CD4-positive, alpha-beta T cell treated with Interferon alpha-2 for 1 hour (primary cell): ENCODE data around the gene SHC1.

Experiments
- DNase-seq, 2 donors: peaks; one replicate each; pipeline ENCODE4 v3.0.0-alpha.2; 2020 to 2022

Gene SHC1

DNA sequence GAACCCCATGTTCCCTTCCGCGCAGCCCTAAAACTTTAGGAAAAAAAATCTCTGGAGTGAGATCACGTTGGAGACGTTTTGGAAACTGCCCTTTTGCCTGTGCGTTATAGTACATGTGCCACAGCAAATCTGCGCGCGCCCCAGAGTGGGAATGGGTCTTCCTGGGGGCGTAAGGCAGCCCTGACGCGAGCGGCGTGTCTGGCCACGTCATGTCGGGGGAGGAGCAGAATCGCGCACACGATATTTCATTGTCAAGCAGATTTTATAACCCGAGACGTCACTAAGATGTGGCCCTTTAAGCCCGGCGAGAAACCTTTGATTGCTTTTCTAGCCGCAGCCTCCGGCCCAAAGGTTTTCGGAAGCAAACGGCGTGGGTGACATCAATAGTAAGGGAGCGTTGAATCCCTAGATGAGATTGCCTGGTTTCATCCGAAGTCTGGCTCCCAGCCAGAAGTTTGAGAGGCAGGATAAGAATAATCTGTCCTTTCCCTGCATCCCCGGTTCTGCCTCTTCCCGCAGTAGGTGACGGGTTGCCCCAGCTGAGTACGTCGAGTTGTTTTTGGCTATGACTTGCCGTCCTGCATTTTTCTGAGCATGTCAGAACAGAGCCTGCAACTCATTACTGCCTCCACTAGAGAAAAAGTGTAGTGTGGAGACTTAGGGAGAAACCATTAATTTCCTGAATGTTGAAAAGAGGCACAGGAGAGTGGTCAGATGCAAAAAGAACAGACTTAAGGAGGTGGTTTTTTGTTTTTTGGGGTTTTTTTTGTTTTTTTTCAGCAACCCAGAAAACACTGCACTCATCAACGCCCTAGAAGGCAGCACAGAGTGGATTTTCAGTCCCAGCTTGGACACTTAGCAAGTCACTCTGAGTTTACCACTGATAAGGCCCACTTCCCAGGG lies 33.2 kb downstream of the SHC1 start:
- DNase-seq, result peak; percentile 93 to 94

DNA sequence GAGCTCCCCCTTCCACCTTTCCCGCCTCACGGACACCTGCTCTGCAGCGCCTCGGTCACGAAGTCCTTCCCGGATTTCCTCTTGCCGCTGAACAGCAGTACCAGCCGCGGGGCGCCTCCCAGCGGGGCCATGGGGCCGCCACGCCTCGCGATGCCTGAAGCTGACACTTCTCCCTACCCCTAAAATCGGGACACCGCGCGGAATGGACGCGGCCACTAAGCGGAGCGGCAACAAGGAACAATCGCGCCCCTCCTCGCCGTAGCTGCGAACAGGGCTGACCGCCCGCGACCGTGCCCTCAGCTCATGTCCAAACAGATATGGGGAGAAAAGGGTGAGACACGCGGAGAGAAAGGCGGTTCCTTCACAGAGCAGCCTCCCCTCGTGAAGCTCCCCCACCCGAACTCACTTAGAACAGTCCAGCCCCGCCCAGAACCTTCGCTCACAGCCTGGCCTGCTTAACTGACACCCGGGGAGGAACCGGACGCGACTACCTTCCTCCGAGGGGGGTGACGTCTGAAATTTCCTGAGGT lies 33.9 kb downstream of the SHC1 start, which contains the start of gene PMVK:
TSS of gene PMVK (minus strand) at position 165 of the 530 bp plus-strand sequence. CDS start at position 131, 34 bp downstream.
- DNase-seq, result peak; percentile 94 to 97

DNA sequence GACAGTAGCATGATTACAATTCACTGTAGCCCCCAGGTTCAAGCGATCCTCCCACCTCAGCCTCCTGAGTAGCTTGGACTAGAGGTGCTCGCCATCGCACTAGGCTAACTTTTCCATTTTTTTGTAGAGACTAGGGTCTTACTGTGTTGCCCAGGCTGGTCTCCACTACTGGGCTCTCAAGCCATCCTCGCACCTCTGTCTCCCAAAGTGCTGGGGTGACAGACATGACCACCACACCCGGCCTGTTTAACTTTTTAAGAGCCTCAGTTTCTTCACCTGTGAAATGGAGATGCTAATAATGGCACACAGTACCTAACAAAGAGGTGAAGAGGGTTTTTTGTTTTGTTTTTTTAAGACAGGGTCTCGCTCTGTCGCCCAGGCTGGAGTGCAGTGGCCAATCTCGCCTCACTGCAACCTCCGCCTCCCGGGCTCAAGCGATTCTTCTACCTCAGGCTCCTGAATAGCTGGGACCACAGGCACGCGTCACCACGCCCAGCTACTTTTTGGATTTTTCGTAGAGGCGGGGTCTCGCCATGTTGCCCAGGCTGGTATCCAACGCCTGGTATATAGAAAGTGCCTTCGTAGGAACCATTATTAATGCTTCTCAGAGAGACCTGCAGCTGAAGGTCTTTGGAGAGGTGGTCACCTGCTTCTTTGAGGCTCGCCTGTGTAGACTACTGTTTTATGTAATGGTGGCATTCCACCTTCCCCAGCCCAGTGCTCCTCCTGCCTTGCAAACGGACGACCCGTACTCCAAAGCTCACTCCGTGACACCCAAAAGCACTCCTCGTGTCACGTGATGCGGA lies 34.6 kb downstream of the SHC1 start:
- no peak for DNase-seq

DNA sequence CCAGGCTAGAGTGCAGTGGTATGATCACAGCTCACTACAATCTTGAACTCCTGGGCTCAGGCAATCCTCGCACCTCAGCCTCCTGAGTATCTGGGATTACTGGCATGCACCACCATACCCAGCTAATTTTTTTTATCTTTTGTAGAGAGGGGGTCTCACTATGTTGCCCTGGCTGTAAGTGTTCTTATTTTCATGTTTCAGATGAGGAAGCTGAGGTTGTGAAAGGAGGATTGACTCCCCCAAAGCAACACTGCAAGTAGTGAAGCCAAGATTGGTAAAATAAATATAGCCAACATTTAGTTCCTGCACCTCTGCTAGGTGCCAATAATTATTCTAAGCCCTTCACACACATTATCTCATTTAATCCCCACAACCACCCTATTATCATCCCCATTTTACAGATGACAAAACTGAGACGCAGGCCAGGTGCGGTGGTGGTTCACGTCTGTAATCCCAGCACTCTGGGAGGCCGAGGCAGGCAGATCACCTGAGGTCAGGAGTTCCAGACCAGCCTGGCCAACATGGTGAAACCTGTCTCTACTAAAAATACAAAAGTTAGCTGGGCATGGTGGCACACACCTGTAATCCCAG lies 36.1 kb downstream of the SHC1 start:
- DNase-seq, result no peak

DNA sequence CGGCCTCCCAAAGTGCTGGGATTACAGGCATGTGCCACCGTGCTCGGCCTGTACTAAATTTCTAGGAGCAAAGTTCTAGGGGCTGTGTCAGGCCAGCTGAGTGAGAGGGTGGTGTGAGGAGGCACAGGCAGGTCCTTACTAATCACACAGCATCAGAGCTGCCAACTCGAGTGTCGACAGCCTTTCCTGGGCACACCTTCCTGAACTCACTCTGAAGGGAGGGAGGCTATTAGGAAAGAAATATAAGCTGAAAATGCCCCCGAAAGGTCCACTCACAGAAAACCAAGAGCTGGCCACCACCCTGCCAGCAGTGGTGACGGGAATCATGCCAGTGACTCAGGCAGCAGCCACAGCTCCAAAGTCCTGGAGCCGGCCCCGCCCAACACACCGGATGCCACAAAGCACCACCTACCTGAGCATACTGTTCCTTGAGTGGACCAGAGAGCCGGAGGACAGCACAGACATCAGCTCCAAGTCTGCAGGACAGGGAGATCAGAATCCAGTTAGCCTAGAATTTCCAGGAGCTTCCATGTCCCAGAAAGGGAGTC lies 38.5 kb downstream of the SHC1 start:
- DNase-seq, result no peak

DNA sequence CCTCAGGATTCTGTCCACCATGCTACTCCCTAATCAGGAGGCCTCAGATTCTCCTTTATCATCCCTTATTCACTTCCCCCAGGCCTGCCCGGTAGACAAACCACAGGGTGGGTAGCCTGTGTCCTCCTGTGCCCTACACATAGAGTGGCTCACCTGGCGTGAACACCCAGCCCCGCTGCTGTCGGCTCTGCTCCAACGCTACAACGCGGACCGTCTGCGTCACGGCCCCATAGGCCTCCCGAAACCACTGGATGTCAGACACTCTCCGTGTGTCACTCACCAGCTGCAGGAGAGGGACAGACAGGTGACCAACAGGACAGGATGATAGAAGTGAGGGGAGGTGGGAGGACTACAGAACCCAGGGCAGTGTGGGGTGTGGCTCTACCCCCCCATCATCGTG lies 44.3 kb downstream of the SHC1 start:
- DNase-seq, result no peak

DNA sequence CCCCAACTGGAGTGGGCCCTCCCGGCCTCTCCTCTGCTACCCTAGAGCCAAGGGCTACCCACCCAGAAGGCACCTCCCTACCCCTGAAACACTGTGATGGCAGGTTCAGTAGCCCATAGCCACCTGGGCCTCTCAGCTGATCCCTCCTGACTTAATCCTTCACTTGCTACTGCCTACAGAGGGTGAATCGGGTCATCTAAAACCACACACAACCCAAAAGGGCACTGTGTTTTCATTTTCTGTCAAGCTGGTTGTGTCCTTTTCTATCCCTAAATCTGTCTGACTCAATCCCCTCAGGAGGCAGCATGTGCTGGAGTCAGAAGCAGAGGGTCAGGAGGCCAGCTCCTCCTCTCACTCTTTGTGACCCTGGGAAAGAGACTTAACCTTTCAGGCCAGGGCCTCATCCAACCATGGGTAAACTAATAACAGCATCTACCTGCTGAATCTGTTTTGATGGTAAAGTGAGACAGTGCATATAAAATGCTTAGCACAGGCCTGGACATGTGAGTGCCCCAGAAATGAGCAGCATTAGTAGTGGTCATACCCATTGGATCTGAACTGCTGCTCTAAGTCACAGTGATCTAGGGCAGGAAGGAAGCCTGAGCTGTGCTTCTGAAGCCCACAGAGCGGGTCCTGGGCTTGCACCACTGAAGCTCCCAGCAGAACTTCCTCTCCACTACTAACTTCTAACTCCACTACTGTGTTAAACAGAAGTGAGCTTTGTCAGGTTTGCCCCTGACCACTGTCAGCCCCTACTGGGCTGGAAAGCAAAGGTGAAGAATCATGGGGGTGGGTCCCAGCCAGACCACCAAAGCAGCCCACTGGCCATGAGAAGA lies 45.0 kb downstream of the SHC1 start:
- DNase-seq, result no peak

DNA sequence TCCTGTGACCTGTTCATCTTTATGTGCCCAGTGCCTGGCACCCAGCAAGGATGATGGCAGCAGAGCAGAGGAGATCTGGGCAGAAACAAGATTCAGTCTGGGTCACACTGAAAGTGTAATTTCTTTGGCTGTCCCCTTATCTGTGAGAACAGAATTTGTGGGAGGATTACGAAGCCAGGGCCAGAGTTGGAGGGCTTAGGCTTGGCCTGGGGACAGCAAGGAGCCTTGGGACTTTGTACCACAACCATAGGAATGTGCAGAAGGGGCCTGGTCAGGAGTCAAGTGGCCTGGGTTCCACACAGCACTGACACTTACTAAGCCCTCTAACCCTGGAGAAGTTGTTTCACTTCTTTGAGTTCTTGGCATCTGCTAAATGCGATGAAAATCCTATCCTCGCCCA lies 46.9 kb downstream of the SHC1 start:
- no peak for DNase-seq

DNA sequence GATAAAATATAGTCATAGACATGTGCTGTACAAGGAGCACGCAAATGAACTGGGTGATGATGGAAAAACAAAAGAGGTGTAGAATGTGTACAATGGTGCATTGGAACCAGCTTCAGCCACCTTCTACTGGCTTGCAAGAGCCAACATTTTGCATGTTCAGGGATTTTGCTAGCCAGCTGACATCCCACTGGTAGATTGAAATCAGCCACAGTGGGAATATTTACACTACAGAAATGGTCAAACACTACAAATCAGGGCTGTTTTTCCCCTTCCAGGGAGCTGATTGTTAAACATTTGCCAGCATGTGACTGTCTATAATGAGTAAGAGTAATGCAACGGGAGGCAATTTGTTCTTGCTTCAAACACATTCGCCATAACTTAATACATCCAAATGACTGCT lies 57.3 kb downstream of the SHC1 start:
- DNase-seq, result no peak

DNA sequence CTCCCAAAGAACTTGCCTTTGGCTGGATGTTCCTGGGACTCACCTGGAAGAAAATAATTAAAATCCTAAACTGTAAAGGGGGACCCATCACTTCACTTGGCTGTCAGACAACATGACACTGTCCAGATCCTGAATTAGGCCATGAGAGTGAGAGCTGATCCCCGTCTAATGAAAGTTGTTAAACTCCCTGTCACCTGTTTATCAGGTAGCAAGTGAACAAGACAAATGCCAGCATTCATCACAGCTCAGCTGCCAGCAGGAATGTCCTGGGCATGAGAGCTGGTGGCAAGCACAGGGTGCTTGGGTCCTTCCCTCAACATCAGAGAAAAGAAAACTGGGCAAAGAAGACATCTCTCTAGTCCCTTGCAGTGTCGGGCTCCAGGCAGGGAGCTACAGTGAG lies 57.8 kb downstream of the SHC1 start:
- DNase-seq, result no peak
